Measurements from ENCODE around the gene LGR4. TPM values are rescaled to one million over a fixed set of nuclear protein-coding genes. Genes with fewer than 3 reads are reported as not detected.

The LGR4 gene
- total RNA-seq, 4 donors from 2014 or later, result 29.7 to 134 (median 119) TPM

GRCh38 chr11:27496461-27496860, 23.9 kb upstream of the LGR4 start:
- no peaks in the 10 kb centered on the region for H3K27me3 ChIP-seq
- peaks cover 0 to 16% (median 0%) of the 10 kb centered on the region in 4 donors for H3K4me1 ChIP-seq
- DNase-seq, result no peak
- TF ChIP-seq CTCF (IDR thresholded peaks at IDR 0.05) (no peak), POLR2A (IDR thresholded peaks at IDR 0.05) (no peak)
- no peak overlapping the region for H3K27ac ChIP-seq
- H3K9me3 ChIP-seq, result no peaks in the 10 kb centered on the region
- H3K36me3 ChIP-seq, result peaks cover 0 to 59% (median 0%) of the 10 kb centered on the region in 3 donors
- no peak overlapping the region for H3K4me3 ChIP-seq

DNA sequence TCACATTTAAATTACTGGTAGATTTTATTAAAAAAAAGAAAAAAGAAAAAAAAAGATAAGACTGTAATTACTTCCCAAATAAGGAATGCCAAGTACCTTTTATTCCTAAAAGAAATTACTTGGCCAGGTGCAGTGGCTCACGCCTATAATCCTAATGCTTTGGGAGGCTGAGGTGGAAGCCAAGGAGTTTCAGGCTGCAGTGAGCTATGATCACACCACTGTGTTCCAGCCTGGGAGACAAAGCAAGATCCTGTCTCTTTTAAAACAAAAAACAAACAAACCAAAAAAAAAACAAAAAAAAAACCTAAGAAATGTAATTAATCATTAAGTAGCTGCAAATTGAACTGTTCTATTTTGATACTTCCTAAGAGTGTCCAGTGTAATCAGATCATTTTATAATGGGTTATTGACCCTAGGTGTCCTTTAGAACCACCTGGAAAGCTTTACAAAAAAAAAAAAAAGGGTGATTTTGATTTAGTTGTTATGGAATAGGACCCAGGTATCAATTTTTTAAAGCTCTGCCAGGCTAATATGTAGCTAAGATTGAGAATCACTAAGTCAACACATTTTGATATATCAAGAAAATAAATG, 23.2 kb upstream of the LGR4 start:
- no peak for DNase-seq
- Histone ChIP-seq H3K27me3 (no peaks in the 10 kb centered on the region), H3K27ac (no peak overlapping the region), H3K4me1 (peaks cover 0 to 16% (median 0%) of the 10 kb centered on the region in 4 donors), H3K36me3 (peaks cover 0 to 57% (median 0%) of the 10 kb centered on the region in 3 donors), H3K9me3 (no peaks in the 10 kb centered on the region), H3K4me3 (no peak overlapping the region)
- TF ChIP-seq CTCF (IDR thresholded peaks at IDR 0.05), result no peak
- no peak for TF ChIP-seq POLR2A (IDR thresholded peaks at IDR 0.05)

DNA sequence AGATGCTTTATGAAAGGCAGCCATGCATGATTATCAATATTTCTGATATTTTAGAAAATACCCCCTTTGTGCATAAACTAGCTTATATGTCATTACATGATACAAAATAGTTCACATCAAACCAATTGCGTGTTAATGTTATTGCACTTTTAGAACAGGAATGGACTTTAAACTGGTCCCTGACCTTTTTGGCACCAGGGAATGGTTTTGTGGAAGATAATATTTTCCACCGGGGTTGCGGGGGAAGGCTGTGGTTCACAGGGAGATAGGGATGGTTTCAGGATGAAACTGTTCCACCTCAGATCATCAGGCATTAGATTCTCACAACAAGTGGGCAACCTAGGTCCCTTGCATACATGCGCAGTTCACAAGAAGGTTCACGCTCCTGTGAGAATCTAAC, 16.5 kb upstream of the LGR4 start:
- no peaks in the 10 kb centered on the region for H3K4me1 ChIP-seq
- H3K4me3 ChIP-seq, result no peak overlapping the region
- no peaks in the 10 kb centered on the region for H3K9me3 ChIP-seq
- TF ChIP-seq POLR2A (IDR thresholded peaks at IDR 0.05), result no peak
- H3K36me3 ChIP-seq, result peaks cover 0 to 26% (median 0%) of the 10 kb centered on the region in 3 donors
- no peaks in the 10 kb centered on the region for H3K27me3 ChIP-seq
- no peak for DNase-seq
- no peak overlapping the region for H3K27ac ChIP-seq

DNA sequence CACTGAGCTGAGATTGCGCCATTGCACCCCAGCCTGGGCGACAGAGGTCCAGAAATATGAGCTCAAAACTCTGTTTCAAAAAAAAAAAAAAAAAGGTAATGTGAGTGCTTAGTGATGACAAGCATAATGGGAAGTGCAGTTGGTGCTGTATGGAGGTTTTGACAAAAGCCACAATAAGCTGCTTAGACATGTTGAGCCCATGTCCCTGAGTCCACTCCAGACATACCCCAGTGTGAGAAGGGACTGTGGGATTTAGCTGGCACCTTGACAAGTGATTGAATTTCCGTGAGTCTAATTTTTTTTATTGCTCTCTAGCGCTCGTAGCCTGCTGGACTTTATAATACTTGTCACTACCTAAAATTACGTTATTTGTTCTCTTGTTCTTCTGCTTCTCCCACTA, 15.1 kb upstream of the LGR4 start:
- TF ChIP-seq CTCF (IDR thresholded peaks at IDR 0.05), result no peak
- no peak for TF ChIP-seq POLR2A (IDR thresholded peaks at IDR 0.05)
- Histone ChIP-seq H3K4me1 (no peaks in the 10 kb centered on the region), H3K27ac (no peak overlapping the region), H3K4me3 (no peak overlapping the region), H3K36me3 (peaks cover 0 to 12% (median 0%) of the 10 kb centered on the region in 3 donors), H3K9me3 (no peaks in the 10 kb centered on the region), H3K27me3 (no peaks in the 10 kb centered on the region)
- no peak for DNase-seq

- no peaks in the 10 kb centered on the region for H3K36me3 ChIP-seq
- H3K27ac ChIP-seq, result no peak overlapping the region
- DNase-seq, result no peak
- no peaks in the 10 kb centered on the region for H3K4me1 ChIP-seq
- no peak overlapping the region for H3K4me3 ChIP-seq
- no peaks in the 10 kb centered on the region for H3K9me3 ChIP-seq
- H3K27me3 ChIP-seq, result no peaks in the 10 kb centered on the region
- peak; percentile 56 to 99 (median 93) for TF ChIP-seq CTCF (IDR thresholded peaks at IDR 0.05)
- no peak for TF ChIP-seq POLR2A (IDR thresholded peaks at IDR 0.05)
These were observed 13.6 kb upstream of the LGR4 start for GRCh38 chr11:27485930-27486773.

GRCh38 chr11:27482793-27483192, 10.2 kb upstream of the LGR4 start:
- Histone ChIP-seq H3K4me1 (no peaks in the 10 kb centered on the region), H3K4me3 (no peak overlapping the region), H3K36me3 (no peaks in the 10 kb centered on the region), H3K9me3 (no peaks in the 10 kb centered on the region), H3K27me3 (no peaks in the 10 kb centered on the region), H3K27ac (no peak overlapping the region)
- no peak for DNase-seq
- TF ChIP-seq POLR2A (IDR thresholded peaks at IDR 0.05) (no peak), CTCF (IDR thresholded peaks at IDR 0.05) (no peak)

Data from Peyer's patch (tissue), 4 donors.